Measurements from ENCODE around the gene ZNF276. TPM values are rescaled to one million over a fixed set of nuclear protein-coding genes. Genes with fewer than 3 reads are reported as not detected.

Gene ZNF276
- total RNA-seq, 1 experiment from 2014 or later = 37.2 TPM

- CTCF ChIA-PET = no interaction called here
- no peaks in the 10 kb centered on the region for H3K27me3 ChIP-seq (replicated peaks; ENCODE audit: insufficient read depth, low read depth, low read length, poor library complexity)
- H3K4me1 ChIP-seq (ENCODE audit: insufficient read depth, low read length, poor library complexity, severe bottlenecking) = peaks cover 6% of the 10 kb centered on the region
- intact Hi-C loops (cut with micrococcal nuclease; ENCODE audit: unreplicated experiment) = no loop called here
- peaks cover 65% of the 10 kb centered on the region for H3K36me3 ChIP-seq (ENCODE audit: insufficient read depth, low read length, poor library complexity, severe bottlenecking)
- POLR2A ChIA-PET (ENCODE audit: low non-redundant PET) = interaction anchor here (0.7 kb wide), 1 partner anchor 12 kb away, joined by 6 read pairs; no protein-coding TSS in a partner anchor
- no peak overlapping the region for H3K4me3 ChIP-seq (ENCODE audit: low read depth, low read length, poor library complexity, severe bottlenecking)
- H3K27ac ChIP-seq (ENCODE audit: low read depth, low read length, poor library complexity, severe bottlenecking) = peak overlapping the region; percentile 47
- no peaks in the 10 kb centered on the region for H3K9me3 ChIP-seq (ENCODE audit: low read depth, low read length, poor library complexity, severe bottlenecking)
- BruUV-seq (replicated peaks) = no TSS peak
- TF ChIP-seq CTCF (conservative IDR thresholded peaks at IDR 0.05; ENCODE audit: low read depth, low read length) (no peak), EZH2 (IDR thresholded peaks at IDR 0.05; ENCODE audit: borderline replicate concordance, low read depth, low read length, poor library complexity, severe bottlenecking) (no peak)
- no peak for DNase-seq (ENCODE audit: low spot score)
Measured at GRCh38 chr16:89695086-89695874, 26.1 kb upstream of the ZNF276 start.

- no peaks in the 10 kb centered on the region for H3K9me3 ChIP-seq (ENCODE audit: low read depth, low read length, poor library complexity, severe bottlenecking)
- TSS peak; percentile 37 for BruUV-seq (replicated peaks)
- no peak for DNase-seq (ENCODE audit: low spot score)
- H3K27ac ChIP-seq (ENCODE audit: low read depth, low read length, poor library complexity, severe bottlenecking) = no peak overlapping the region
- peaks cover 58% of the 10 kb centered on the region for H3K36me3 ChIP-seq (ENCODE audit: insufficient read depth, low read length, poor library complexity, severe bottlenecking)
- no peak for TF ChIP-seq EZH2 (IDR thresholded peaks at IDR 0.05; ENCODE audit: borderline replicate concordance, low read depth, low read length, poor library complexity, severe bottlenecking)
- no peak for TF ChIP-seq CTCF (conservative IDR thresholded peaks at IDR 0.05; ENCODE audit: low read depth, low read length)
- intact Hi-C loops (cut with micrococcal nuclease; ENCODE audit: unreplicated experiment) = no loop called here
- H3K4me3 ChIP-seq (ENCODE audit: low read depth, low read length, poor library complexity, severe bottlenecking) = no peak overlapping the region
- peaks cover 10% of the 10 kb centered on the region for H3K4me1 ChIP-seq (ENCODE audit: insufficient read depth, low read length, poor library complexity, severe bottlenecking)
- no peaks in the 10 kb centered on the region for H3K27me3 ChIP-seq (replicated peaks; ENCODE audit: insufficient read depth, low read depth, low read length, poor library complexity)
- ChIA-PET CTCF (no interaction called here), POLR2A (ENCODE audit: low non-redundant PET) (no interaction called here)
Measured at GRCh38 chr16:89695875-89696669, 25.3 kb upstream of the ZNF276 start.

GRCh38 chr16:89696670-89697128 lies 24.6 kb upstream of the ZNF276 start:
- H3K27ac ChIP-seq (ENCODE audit: low read depth, low read length, poor library complexity, severe bottlenecking) = no peak overlapping the region
- ChIA-PET CTCF (no interaction called here), POLR2A (ENCODE audit: low non-redundant PET) (no interaction called here)
- BruUV-seq (replicated peaks) = no TSS peak
- TF ChIP-seq CTCF (conservative IDR thresholded peaks at IDR 0.05; ENCODE audit: low read depth, low read length) (no peak), EZH2 (IDR thresholded peaks at IDR 0.05; ENCODE audit: borderline replicate concordance, low read depth, low read length, poor library complexity, severe bottlenecking) (no peak)
- DNase-seq (ENCODE audit: low spot score) = no peak
- peaks cover 52% of the 10 kb centered on the region for H3K36me3 ChIP-seq (ENCODE audit: insufficient read depth, low read length, poor library complexity, severe bottlenecking)
- intact Hi-C loops (cut with micrococcal nuclease; ENCODE audit: unreplicated experiment) = no loop called here
- H3K4me1 ChIP-seq (ENCODE audit: insufficient read depth, low read length, poor library complexity, severe bottlenecking) = peaks cover 10% of the 10 kb centered on the region
- no peaks in the 10 kb centered on the region for H3K9me3 ChIP-seq (ENCODE audit: low read depth, low read length, poor library complexity, severe bottlenecking)
- no peaks in the 10 kb centered on the region for H3K27me3 ChIP-seq (replicated peaks; ENCODE audit: insufficient read depth, low read depth, low read length, poor library complexity)
- no peak overlapping the region for H3K4me3 ChIP-seq (ENCODE audit: low read depth, low read length, poor library complexity, severe bottlenecking)
